GM19397 (cell line): Measurements from ENCODE around the gene ZNF575.
"Not testable (repeated sequence)": the region's sequence is repeated elsewhere in the genome, so short reads cannot be mapped to it uniquely, and the experiment has no call there.

Experiments
- ATAC-seq: cut with Tn5 transposase; IDR thresholded peaks from one replicate; pipeline ENCODE4 v1.9.1; 2021; ENCODE audit warnings: mild to moderate bottlenecking, moderate library complexity; ENCODE audit not compliant: unreplicated experiment

ZNF575 gene

DNA sequence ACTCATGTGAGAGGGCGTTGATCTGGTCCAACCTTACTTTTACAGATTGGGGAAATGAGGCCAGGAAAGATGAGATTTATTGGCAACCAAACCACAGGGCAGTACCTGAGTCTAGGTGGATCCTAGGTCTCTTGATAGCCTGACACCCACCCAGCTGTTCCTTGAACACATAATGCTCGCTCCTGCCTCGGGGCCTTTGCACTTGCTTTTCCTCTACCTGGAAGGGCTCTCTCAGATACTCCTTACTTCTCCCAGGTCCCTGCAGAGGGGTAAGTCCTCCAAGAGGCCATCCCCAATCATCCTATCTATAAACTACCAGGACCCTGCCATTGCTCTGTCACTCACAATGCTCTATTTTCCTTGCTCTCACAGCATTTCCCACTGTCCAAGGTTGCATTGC is 7.4 kb downstream of the ZNF575 start:
- no peak for ATAC-seq

DNA sequence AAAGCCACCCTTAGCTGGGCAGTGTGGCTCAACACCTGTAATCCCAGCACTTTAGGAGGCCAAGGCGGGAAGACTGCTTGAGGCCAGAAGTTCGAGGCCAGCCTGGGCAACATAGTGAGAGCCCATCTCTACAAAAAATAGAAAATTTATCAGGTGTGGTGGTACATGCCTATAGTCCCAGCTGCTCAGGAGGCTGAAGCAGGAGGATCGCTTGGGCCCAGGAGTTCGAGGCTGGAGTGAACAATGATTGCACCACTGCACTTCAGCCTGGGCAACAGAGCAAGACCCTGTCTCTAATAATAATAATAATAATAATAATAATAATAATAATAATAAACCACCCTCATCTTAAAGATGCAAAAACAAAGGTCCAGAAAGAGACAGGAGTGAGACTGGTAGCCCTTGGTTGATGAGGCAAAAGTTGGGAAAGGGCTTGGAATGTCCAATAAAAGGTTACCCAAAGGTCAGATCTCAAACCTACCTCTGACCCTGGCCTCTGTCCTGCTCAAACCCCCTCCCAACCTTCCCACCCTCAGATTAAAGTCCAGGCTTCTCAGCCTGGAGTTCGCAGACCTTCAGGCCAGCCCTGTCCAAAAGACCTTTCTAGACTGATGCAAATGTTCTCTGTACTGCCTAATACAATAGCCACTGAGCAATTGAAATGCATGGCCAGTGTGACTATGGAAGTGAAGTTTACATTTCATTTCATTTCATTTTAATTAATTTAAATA is 9.1 kb downstream of the ZNF575 start:
- ATAC-seq = no peak

DNA sequence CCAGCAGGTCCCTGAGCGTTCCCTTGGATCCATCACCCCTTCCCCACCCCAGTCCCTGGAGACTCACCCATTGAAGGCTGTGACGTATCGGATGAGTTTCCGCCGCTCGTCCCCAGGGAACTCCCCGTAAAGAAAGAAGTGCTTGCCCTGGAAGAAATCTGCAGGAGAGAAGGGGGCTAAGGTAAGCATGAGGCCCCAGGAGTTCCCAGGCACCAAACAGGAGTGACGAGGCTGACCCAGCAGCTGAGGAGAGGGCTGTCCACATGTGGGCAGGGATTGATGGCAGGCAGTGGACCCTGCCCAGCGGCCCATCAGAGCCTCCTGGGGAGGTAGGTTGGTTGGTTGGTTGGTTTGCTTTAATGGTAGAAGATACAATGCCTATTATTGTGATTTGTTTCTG is 11.1 kb downstream of the ZNF575 start:
- ATAC-seq = no peak

DNA sequence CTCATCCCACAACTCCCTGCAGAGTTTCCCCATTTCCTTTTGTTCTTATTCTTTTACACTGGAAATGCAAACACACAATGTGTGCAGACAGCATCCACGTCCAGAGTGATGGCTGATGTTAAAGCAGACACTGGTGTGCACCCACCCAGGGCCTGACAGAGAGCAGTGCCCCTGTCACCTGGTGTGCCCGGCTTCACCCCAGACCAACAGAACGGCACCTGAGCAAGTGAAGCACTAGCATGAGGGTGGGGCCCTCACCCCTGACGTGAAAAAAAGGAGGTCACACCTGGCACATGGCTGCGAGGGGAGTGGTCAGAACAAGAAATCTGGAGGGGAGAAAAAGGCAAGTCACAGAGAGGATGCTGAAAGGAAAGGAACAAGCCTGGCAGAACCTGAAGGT is 12.3 kb downstream of the ZNF575 start:
- ATAC-seq = no peak

DNA sequence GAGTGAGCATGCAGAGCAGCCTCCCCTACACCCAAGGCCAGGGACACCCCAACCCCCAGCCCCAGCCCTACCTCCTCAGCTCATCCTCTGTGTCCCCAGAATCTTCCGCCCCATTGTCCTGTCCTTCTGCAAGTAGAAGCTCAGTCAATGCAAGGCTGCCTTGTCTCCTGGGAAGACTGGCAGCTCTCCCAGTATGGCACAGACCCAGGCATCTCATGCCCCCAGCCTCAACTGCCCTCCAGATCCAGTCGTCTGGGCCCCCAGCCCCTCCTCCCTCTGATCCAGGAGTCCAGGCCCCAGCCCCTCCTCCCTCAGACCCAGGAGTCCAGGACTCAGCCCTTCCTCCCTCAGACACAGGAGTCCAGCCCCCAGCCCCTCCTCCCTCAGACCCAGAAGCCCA is 13.0 kb downstream of the ZNF575 start:
- ATAC-seq = no peak

DNA sequence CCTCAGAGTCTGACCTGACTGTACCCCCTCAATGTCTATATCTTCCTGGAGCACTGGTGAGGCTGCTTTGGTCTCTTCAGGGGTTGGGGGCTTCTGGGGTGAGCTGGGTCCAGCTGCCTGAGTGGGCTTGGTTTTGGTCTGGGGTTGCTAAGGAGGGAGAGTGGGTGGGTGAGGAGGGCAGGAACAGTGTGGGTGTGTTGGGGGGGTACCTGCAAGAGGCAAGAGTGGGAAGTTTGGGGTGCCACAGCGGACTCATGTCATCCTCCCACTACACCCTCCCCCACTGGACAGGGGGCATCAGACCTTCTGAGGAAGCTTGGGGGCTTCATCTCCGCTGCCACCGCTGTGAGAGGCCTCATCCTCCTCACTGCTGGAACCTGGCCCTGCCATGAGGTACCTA is 13.6 kb downstream of the ZNF575 start:
- ATAC-seq = no peak

DNA sequence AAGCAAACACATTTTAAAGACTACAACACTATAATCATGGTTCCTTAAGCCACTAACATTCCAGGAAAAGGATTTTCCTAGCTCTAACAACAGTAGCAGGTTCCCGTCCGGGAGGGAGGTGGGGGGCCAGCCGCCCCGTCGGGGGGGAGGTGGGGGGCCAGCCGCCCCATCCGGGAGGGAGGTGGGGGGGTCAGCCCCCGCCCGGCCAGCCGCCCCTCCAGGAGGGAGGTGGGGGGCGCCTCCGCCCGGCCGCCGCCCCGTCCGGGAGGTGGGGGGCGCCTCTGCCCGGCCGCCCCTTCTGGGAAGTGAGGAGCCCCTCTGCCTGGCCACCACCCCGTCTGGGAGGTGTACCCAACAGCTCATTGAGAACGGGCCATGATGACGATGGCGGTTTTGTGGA is 14.9 kb downstream of the ZNF575 start:
- not testable (repeated sequence) for ATAC-seq

DNA sequence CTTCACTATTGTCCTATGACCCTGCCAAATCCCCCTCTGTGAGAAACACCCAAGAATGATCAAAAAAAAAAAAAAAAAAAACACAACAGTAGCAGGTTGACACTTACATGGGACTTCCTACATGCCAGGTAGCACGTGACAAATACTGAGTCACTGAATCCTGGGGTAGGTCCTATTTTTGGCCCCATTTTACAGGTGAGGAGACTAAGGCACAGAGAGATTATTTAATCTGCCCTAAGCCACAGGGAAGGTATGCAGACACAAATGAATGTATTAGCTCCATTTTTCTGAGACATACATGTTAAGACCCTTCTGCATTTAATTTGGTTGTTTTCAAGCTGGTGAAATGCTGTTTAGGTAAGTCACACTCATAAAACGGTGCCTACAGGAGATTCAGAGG is 15.7 kb downstream of the ZNF575 start:
- no peak for ATAC-seq

DNA sequence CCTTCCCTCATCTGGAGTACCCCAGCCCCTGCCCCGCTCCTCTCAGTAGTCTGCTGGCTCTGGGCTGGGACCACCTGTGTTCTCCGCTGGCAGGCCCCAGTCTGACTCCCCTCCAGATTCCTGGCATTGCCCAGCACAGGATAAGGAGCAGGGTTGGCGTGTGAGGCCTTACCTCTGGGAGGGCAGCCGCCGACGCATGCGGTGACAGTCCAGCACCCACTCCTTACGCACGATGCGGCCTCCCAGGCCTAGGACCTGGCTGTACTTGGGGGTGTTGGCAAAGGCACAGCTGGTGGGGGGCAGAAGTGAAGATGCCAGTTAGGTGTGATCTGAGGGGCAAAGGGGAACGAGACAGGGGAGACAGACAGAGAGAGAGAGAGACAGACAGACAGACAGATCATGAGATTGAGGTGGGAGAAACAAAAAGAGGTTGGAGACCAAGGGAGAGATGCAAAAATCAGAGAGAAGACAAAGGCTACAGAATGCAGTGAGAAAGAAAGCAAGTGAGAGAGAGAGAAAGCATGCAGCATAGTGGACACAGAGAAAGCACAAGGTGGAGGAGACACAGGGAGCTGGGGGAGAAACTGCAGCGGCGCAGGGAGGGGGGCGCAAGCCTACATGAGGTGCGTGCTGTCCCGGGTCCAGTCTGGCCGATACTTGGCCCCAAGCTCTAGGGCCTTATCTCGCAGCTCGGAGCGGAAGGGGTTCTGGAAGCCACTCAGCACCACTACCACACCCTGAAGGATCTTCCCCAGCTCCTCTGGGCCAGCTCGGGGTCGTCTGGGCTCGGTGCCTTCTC is 18.6 kb downstream of the ZNF575 start:
- no peak for ATAC-seq

DNA sequence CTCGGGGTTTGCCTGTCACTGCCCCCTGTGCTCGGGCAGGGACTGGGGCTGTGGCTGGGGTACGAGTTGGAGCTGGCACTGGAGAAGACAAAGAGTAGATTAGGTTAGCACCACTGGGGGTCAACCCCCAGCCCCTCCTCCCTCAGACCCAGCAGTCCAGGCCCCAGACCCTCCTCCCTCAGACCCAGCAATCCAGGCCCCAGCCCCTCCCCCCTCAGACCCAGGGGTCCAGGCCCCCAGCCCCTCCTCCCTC is 19.1 kb downstream of the ZNF575 start:
- ATAC-seq = no peak

DNA sequence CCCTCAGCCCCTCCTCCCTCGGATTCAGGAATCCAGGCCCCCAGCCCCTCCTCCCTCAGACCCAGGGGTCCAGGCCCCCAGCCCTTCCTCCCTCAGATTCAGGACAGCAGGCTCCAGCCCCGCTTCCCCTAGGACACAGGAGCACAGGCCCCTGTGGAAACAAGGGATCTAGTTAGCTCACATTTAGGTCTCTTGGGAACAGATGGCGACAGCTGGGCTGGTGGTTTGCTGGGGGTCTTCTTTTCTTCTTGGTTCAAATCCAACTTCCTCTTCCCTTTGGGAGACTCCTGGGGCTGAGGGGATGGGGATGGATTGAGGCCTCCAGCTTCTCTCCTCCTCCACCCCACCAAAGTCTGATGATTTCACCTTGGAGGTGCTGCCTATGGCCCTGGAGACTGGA is 19.6 kb downstream of the ZNF575 start:
- no peak for ATAC-seq

DNA sequence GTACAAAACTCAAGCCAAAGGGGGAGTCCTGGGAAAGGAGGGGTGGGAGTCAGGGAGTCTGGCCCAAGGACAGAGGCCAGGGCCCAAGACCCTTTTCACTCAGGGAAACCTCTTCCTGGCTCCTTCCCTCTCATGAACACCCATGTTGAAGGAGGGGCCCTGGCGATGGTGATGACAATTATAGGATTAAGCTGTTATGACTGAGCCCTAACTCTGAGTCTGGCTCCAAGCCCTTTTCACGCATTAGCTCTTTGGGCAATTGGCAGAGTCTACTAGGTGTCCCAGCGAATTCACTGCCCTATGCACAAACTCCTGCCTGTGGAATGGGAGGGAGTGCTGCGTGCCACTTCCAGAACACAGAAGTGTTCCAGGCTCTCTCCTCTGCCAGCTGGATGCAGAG is 20.7 kb downstream of the ZNF575 start:
- no peak for ATAC-seq

DNA sequence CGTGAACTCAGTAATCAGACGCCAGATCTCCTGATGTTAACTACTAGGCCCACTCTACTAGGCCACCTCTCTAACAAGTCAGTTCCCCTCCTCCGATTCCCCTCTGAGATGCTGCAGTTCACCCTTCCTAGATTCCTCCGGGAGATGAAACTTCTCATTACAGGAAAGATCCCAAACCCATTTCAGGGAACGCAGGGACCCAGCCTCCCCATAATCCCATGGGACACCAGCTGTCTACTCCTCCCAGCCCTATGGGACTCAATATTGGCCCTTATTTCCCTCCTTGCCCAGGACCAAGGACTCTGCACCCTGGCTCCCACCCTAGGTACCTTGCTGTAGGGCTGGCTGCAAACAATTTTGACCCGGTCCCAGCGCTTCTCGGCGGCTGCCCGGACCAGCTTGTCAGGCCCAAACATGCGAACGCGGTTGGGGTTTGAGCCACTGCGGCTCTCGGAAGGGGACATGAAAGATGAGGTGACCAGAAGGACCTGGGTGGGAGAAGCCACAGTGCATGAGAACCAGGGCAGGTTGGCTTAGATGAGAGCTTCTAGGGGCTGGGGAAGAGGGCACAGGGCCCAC is 21.4 kb downstream of the ZNF575 start:
- no peak for ATAC-seq

DNA sequence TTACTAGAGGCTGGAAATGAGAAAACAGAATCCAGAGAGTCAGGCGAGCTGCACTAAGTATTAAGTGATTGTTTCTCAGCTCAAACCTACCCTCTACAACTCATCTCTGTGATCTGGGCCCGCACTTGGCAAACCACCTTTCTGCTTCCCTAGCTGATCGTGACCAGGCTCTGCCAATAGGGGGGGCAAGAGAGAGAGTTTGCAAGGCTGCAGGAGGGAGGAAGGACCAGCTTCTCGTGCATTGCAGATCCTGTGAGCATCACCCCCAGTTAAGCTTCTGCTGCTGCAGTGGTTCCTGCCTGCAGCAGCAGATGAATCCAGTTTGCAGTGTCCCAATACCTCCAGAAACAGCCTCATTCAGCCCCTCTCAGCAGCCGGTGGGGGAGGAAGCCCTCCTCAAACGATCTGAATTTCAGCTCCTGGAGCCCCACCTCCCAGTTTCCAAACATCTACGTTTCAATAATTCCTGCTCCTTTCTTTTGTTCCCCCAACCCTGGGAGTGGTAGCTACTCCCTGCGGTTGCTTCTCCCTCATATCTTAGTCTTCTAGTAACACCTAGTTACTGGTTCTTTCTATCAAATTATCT is 22.3 kb downstream of the ZNF575 start:
- ATAC-seq = no peak

DNA sequence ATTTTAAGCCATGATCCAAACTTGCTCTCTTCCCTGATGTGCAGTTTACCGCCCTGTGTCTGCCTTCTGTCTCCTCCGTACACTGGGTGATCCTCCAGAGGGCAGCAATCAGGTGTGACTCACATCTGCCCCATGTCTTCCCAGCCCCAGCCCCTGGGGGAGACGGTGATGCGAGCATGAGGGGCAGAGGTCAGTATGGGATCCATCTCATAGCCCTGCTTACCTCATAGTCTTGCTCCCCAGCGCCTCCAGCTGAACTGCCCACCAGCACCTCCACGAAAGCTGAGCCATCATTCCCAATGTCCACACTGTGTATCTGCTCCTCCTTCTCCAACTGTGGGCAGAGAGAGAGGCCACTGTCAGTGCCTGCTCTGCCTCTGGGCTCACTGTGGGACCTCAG is 27.7 kb downstream of the ZNF575 start:
- no peak for ATAC-seq

DNA sequence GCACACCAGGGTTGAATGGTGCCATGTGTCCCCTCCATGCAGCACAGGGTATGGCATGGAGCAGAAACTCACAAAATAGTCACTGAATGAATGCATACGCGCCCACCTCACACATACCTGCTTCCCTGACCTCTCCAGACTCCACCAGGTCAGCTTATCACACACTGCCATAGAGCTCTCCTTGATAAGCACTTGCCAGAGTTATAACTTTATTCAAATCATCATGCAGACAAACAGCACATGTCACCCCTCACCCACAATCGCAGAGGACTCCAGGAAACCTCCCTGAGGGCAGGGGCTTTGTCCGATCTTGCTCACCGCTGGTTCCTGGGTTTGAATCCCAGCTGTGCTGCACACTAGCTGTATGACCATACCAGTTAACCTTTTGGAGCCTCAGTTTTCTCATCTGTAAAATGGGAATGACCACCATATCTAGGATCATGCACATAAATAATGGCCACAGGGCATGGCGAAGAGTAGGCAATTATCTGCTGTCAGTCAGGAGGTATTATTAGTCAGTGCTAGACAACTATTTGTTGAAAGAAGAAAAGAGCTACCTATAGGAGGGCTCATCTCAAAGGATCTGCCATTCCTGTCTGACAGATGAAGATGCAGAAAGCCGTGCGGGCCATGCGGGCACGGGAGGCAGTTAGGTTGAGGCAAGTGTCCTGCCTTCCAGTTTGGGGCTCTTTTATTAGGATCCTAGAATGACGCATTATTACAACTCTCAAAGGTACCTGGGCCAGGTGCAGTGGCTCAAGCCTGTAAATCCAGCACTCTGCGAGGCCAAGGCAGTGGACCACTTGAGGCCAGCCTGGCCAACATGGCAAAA is 28.4 kb downstream of the ZNF575 start:
- ATAC-seq = no peak

DNA sequence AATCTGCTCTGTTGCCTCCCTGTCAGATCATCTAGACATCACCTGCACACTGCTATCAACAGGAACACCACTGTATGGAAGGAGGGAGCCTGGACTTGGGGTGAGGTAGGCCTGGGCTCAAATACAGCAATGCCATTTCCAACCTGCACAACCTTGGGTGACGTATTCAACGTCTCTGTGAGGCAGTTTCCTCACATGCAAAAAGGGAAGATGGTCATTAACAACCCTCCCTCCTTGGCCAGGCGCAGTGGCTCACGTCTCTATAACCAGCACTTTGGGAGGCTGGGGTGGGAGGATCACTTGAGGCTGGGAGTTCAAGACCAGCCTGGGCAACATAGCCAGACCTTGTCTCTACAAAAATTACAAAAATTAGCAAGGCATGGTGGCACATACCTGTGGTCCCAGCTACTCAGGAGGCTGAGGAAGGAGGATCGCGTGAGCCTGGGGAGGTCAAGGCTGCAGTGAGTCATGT is 29.3 kb downstream of the ZNF575 start:
- no peak for ATAC-seq

DNA sequence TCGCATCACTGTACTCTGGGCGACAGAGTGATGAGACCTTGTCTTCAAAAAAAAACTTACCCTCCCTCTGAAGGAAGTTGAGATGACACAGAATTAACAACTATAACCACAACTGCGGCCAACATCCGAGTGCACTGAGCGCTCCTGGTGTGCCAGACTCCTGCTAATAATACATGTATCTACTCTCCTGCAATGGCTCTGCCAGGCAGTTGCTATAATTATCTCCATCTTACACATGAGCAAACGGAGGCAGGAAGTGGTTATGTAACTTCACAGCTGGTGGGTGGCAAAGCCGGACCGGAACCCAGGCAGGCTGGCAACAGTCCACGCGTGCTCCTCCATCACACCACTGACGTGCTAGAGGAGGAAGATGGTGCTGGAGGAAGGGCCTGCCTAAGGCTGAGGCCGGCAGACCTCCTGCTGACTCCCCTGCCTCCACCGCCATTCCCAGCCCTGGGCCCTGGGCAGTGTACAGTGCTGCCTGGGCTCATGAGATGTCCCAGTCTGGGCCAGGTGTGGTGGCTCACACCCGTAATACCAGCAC is 29.8 kb downstream of the ZNF575 start:
- ATAC-seq = peak; percentile 80

DNA sequence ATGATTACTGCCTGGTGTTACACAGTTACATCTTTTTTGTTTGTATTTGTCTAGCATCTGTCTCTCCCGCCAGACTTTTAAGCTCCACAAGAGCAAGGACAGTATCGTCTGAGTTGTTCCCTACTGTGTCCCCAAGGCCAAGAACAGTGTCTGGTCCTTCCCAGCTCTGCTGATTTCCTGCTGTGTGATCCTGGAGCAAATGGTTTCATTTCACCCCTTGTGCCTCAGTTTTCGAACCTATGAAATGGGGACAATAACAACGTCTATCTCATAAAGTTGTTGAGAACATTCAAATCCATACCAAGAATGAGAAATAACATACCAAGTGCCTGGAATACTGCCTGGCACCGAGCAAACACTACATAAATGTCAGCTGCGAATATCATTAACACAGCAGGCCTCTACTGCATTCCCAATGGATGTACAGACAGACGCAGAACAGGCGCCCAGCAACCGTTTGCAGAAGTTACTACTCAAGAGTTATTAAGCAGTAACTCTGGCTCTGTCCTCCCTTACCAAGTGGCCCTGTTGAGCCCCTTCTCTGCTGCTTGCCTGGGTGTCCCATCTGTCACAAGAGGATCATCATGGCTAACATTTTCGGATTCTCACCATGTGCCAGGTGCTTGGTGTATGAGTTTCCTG is 30.9 kb downstream of the ZNF575 start:
- no peak for ATAC-seq

DNA sequence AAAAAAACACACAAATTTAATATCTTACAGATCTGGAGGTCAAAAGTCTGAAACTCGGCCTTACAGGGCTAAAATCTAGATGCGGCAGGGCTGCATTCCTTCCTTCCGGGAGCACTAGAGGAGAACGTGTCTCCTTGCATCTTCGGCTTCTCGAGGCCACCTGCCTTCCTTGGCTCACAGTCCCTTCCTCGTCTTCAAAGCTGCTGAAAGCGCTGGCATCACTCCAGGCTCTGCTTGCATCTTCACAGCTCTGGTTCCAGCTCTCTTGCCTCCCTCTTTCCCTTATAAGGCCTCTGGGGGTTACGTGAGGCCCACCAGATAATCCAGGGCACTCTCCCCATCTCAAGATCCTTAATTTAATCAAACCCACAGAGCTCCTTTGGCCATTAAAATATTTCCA is 31.8 kb downstream of the ZNF575 start:
- ATAC-seq = no peak
